Measurements from ENCODE around the gene KCNC3. TPM values are rescaled to one million over a fixed set of nuclear protein-coding genes. Genes with fewer than 3 reads are reported as not detected.

Gene KCNC3
- total and polyA plus RNA-seq, 10 of the 15 experiments (the other 5 are each of a cell fraction or from before 2014, with no cell fraction given): 0.08 to 3.8 (median 0.44) TPM; not detected in 2

- TF ChIP-seq RAD21 (IDR thresholded peaks at IDR 0.05; ENCODE audit: insufficient read depth, low read depth, low read length) (no peak), MAX (IDR thresholded peaks at IDR 0.05; ENCODE audit: low read depth, low read length) (no peak), BMI1 (IDR thresholded peaks at IDR 0.05; ENCODE audit: borderline replicate concordance) (peak; percentile 61; the same call in 1 of the 2 replicates), KDM1A (IDR thresholded peaks at IDR 0.05; ENCODE audit: borderline replicate concordance) (no peak), ZNF217 (IDR thresholded peaks at IDR 0.05) (peak; percentile 73), CEBPZ (IDR thresholded peaks at IDR 0.05; ENCODE audit: low read depth, low read length) (no peak), TCF12 (IDR thresholded peaks at IDR 0.05; ENCODE audit: low read depth, low read length) (peak; percentile 94), RBBP5 (conservative IDR thresholded peaks at IDR 0.05) (no peak), SUPT20H (IDR thresholded peaks at IDR 0.05; ENCODE audit: borderline replicate concordance, control insufficient read depth, low read depth, low read length) (no peak), POLR2AphosphoS5 (IDR thresholded peaks at IDR 0.05; ENCODE audit: low read length) (peak; percentile 97), TARDBP (IDR thresholded peaks at IDR 0.05; ENCODE audit: borderline replicate concordance) (peak; percentile 18; the same call in 1 of the 2 replicates), BACH1 (IDR thresholded peaks at IDR 0.05; ENCODE audit: borderline replicate concordance) (peak; percentile 66; the same call in 1 of the 2 replicates), BHLHE40 (IDR thresholded peaks at IDR 0.05; ENCODE audit: borderline replicate concordance in 1 of 2, low read depth in 2 of 2, low read length in 1 of 2) (peak in 1 of 2 experiments; percentile 84; a peak in 2 of 4 replicates), SREBF1 (IDR thresholded peaks at IDR 0.05; ENCODE audit: low read length) (no peak), ETV6 (conservative IDR thresholded peaks at IDR 0.05 in 1 of 2, IDR thresholded peaks at IDR 0.05 in 1 of 2; ENCODE audit: borderline replicate concordance in 1 of 2, low read depth in 1 of 2) (peak in 1 of 2 experiments; percentile 92; a peak in 2 of 4 replicates), MTA3 (IDR thresholded peaks at IDR 0.05; ENCODE audit: borderline replicate concordance, low read length) (peak; percentile 93; the same call in 1 of the 2 replicates), YBX1 (IDR thresholded peaks at IDR 0.05) (no peak), IRF3 (IDR thresholded peaks at IDR 0.05) (no peak), TAF1 (IDR thresholded peaks at IDR 0.05; ENCODE audit: borderline replicate concordance, low read depth, low read length) (peak; percentile 86), NR2C2 (IDR thresholded peaks at IDR 0.05; ENCODE audit: borderline replicate concordance, control insufficient read depth, insufficient read length, low read depth) (no peak), HCFC1 (IDR thresholded peaks at IDR 0.05; ENCODE audit: low read length) (no peak), SIX5 (IDR thresholded peaks at IDR 0.05; ENCODE audit: low read depth, low read length, severe bottlenecking) (no peak), REST (IDR thresholded peaks at IDR 0.05; ENCODE audit: low read depth, low read length) (no peak)
Measured at GRCh38 chr19:50344661-50345318, 15.6 kb upstream of the KCNC3 start (continued).
